Tibial artery (tissue), 4 donors: ENCODE data around the gene LINC00237.

ENCODE experiments used
- DNase-seq, 2 donors: peaks; one replicate each; pipeline ENCODE4 v3.0.0-alpha.2; 2019
- H3K27ac ChIP-seq, 2 donors: fragments of 200-600 bp; sonication (generic) in 1 of 2; 1 replicate in 1 of 2; 2 replicates in 1 of 2; pipeline ENCODE4 v1.5.1; 2018 to 2019; ENCODE audit warnings: mild to moderate bottlenecking in 1 of 2
- H3K27me3 ChIP-seq, 2 donors: fragments of 200-600 bp; sonication (generic) in 1 of 2; one replicate each; pipeline versions ENCODE4 v1.5.1 to v1.6.0; 2016 to 2019
- H3K36me3 ChIP-seq, 3 donors: fragments of 200-600 bp; sonication (generic) in 2 of 3; one replicate each; pipeline ENCODE4 v1.5.1; 2016 to 2019; ENCODE audit warnings: mild to moderate bottlenecking in 2 of 3
- H3K4me1 ChIP-seq, 4 donors: fragments of 200-600 bp; sonication (generic) in 2 of 4; 1 replicate in 3 of 4; 2 replicates in 1 of 4; pipeline ENCODE4 v1.5.1; 2016 to 2019
- H3K4me3 ChIP-seq, 2 donors: fragments of 200-600 bp; sonication (generic) in 1 of 2; 1 replicate in 1 of 2; 2 replicates in 1 of 2; pipeline ENCODE4 v1.5.1; 2018 to 2019; ENCODE audit warnings: mild to moderate bottlenecking in 2 of 2
- H3K9me3 ChIP-seq, 3 donors: fragments of 200-600 bp; sonication (generic) in 1 of 3; one replicate each; pipeline ENCODE4 v1.5.1; 2016 to 2019
- CTCF ChIP-seq, 2 experiments: fragments of 200-600 bp in 1 of 2; fragments of 450-650 bp in 1 of 2; IDR thresholded peaks; one replicate each; pipeline ENCODE4 v1.5.1; 2017 to 2019; ENCODE audit warnings: antibody characterized with exemption in 2 of 2, mild to moderate bottlenecking in 1 of 2, moderate library complexity in 1 of 2
- intact Hi-C: fragments of 100-400 bp; cut with DNase I; formaldehyde crosslinking; loops from one replicate; pipeline ENCODE4 v1.15.0; 2023; ENCODE audit warnings: low total_unique reads

Gene LINC00237

GRCh38 chr20:21114584-21114983 is 8.4 kb upstream of the LINC00237 start:
- H3K36me3 ChIP-seq: no peaks in the 10 kb centered on the region
- H3K4me3 ChIP-seq: no peak overlapping the region
- H3K27me3 ChIP-seq: peaks cover 0 to 25% of the 10 kb centered on the region in 2 donors
- intact Hi-C loops: no loop called here
- H3K4me1 ChIP-seq: no peaks in the 10 kb centered on the region
- no peak for DNase-seq
- H3K27ac ChIP-seq: no peak overlapping the region
- no peaks in the 10 kb centered on the region for H3K9me3 ChIP-seq
- TF ChIP-seq CTCF (IDR thresholded peaks at IDR 0.05): no peak

- no peak for TF ChIP-seq CTCF (IDR thresholded peaks at IDR 0.05)
- no peaks in the 10 kb centered on the region for H3K9me3 ChIP-seq
- no peaks in the 10 kb centered on the region for H3K4me1 ChIP-seq
- no peaks in the 10 kb centered on the region for H3K36me3 ChIP-seq
- H3K4me3 ChIP-seq: no peak overlapping the region
- H3K27me3 ChIP-seq: peaks cover 0 to 34% of the 10 kb centered on the region in 2 donors
- DNase-seq: no peak
- H3K27ac ChIP-seq: no peak overlapping the region
- intact Hi-C loops: no loop called here
These were observed 7.5 kb upstream of the LINC00237 start for GRCh38 chr20:21113697-21114096.

- H3K36me3 ChIP-seq: no peaks in the 10 kb centered on the region
- no peak for DNase-seq
- H3K27ac ChIP-seq: no peak overlapping the region
- peaks cover 0 to 39% of the 10 kb centered on the region in 2 donors for H3K27me3 ChIP-seq
- no peaks in the 10 kb centered on the region for H3K9me3 ChIP-seq
- no peaks in the 10 kb centered on the region for H3K4me1 ChIP-seq
- no peak for TF ChIP-seq CTCF (IDR thresholded peaks at IDR 0.05)
- intact Hi-C loops: no loop called here
- H3K4me3 ChIP-seq: no peak overlapping the region
These were observed 5.3 kb upstream of the LINC00237 start for GRCh38 chr20:21111416-21111815.

GRCh38 chr20:21110811-21111210 is 4.7 kb upstream of the LINC00237 start:
- Histone ChIP-seq H3K4me3 (no peak overlapping the region), H3K4me1 (peaks cover 0 to 6% (median 5%) of the 10 kb centered on the region in 4 donors), H3K36me3 (no peaks in the 10 kb centered on the region), H3K9me3 (no peaks in the 10 kb centered on the region), H3K27ac (no peak overlapping the region), H3K27me3 (peaks cover 0 to 39% of the 10 kb centered on the region in 2 donors)
- TF ChIP-seq CTCF (IDR thresholded peaks at IDR 0.05): no peak
- intact Hi-C loops: no loop called here
- no peak for DNase-seq

GRCh38 chr20:21109144-21109543 is 3.0 kb upstream of the LINC00237 start:
- H3K9me3 ChIP-seq: no peaks in the 10 kb centered on the region
- TF ChIP-seq CTCF (IDR thresholded peaks at IDR 0.05): no peak
- peaks cover 0 to 18% (median 14%) of the 10 kb centered on the region in 4 donors for H3K4me1 ChIP-seq
- DNase-seq: no peak
- H3K27me3 ChIP-seq: peaks cover 0 to 54% of the 10 kb centered on the region in 2 donors
- H3K27ac ChIP-seq: no peak overlapping the region
- H3K4me3 ChIP-seq: no peak overlapping the region
- intact Hi-C loops: no loop called here
- H3K36me3 ChIP-seq: no peaks in the 10 kb centered on the region
